Hematopoietic multipotent progenitor cell treated with erythropoietin and hydrocortisone succinate and interleukin-3 and kit ligand, for 17 days (in vitro differentiated cells): ENCODE data around the gene UNC80.

Experiments
- DNase-seq: peaks from one replicate; pipeline ENCODE4 v3.0.0-alpha.2; 2015; ENCODE audit warnings: low spot score

Gene UNC80

GRCh38 chr2:209817844-209818271, 46.2 kb downstream of the UNC80 start:
- no peak for DNase-seq

GRCh38 chr2:209818939-209819338, 47.3 kb downstream of the UNC80 start:
- no peak for DNase-seq

GRCh38 chr2:209821806-209822205, 50.2 kb downstream of the UNC80 start:
- no peak for DNase-seq

GRCh38 chr2:209823484-209823883, 51.9 kb downstream of the UNC80 start:
- no peak for DNase-seq

- DNase-seq: no peak
Observed at GRCh38 chr2:209824391-209824790, 52.8 kb downstream of the UNC80 start.

GRCh38 chr2:209830722-209831465, 59.3 kb downstream of the UNC80 start:
- DNase-seq: no peak

- DNase-seq: no peak
Observed at GRCh38 chr2:209834767-209835166, 63.1 kb downstream of the UNC80 start.

GRCh38 chr2:209840434-209840833, 68.8 kb downstream of the UNC80 start:
- no peak for DNase-seq

- no peak for DNase-seq
Observed at GRCh38 chr2:209845666-209846065, 74.0 kb downstream of the UNC80 start.

- no peak for DNase-seq
Observed at GRCh38 chr2:209864716-209865295, 93.2 kb downstream of the UNC80 start.

GRCh38 chr2:209868271-209868994, 96.8 kb downstream of the UNC80 start:
- DNase-seq: no peak

GRCh38 chr2:209870067-209870466, 98.4 kb downstream of the UNC80 start:
- no peak for DNase-seq

GRCh38 chr2:209872675-209873074, 101.0 kb downstream of the UNC80 start:
- no peak for DNase-seq

GRCh38 chr2:209875270-209875669, 103.6 kb downstream of the UNC80 start:
- DNase-seq: no peak

- no peak for DNase-seq
Observed at GRCh38 chr2:209876211-209876610, 104.6 kb downstream of the UNC80 start.

- DNase-seq: no peak
Observed at GRCh38 chr2:209878701-209879100, 107.1 kb downstream of the UNC80 start.

- no peak for DNase-seq
Observed at GRCh38 chr2:209900638-209901037, 129.0 kb downstream of the UNC80 start.

GRCh38 chr2:209901172-209901571, 129.5 kb downstream of the UNC80 start:
- DNase-seq: no peak

GRCh38 chr2:209905691-209906090, 134.1 kb downstream of the UNC80 start:
- no peak for DNase-seq

GRCh38 chr2:209907746-209908145, 136.1 kb downstream of the UNC80 start:
- no peak for DNase-seq

- no peak for DNase-seq
Observed at GRCh38 chr2:209908511-209908910, 136.9 kb downstream of the UNC80 start.

- no peak for DNase-seq
Observed at GRCh38 chr2:209911486-209911885, 139.9 kb downstream of the UNC80 start.

- DNase-seq: no peak
Observed at GRCh38 chr2:209913786-209914345, 142.2 kb downstream of the UNC80 start.
